ENCODE measurements around the gene CAPN14.

CAPN14 gene, protein sequence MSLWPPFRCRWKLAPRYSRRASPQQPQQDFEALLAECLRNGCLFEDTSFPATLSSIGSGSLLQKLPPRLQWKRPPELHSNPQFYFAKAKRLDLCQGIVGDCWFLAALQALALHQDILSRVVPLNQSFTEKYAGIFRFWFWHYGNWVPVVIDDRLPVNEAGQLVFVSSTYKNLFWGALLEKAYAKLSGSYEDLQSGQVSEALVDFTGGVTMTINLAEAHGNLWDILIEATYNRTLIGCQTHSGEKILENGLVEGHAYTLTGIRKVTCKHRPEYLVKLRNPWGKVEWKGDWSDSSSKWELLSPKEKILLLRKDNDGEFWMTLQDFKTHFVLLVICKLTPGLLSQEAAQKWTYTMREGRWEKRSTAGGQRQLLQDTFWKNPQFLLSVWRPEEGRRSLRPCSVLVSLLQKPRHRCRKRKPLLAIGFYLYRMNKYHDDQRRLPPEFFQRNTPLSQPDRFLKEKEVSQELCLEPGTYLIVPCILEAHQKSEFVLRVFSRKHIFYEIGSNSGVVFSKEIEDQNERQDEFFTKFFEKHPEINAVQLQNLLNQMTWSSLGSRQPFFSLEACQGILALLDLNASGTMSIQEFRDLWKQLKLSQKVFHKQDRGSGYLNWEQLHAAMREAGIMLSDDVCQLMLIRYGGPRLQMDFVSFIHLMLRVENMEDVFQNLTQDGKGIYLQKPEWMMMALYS

GRCh38 chr2:31217465-31218200 lies at the start of gene CAPN14:
CAPN14 (minus strand) TSS chr2:31217515; CDS start chr2:31205447, 12,068 bp downstream.
- no peak for DNase-seq

DNA sequence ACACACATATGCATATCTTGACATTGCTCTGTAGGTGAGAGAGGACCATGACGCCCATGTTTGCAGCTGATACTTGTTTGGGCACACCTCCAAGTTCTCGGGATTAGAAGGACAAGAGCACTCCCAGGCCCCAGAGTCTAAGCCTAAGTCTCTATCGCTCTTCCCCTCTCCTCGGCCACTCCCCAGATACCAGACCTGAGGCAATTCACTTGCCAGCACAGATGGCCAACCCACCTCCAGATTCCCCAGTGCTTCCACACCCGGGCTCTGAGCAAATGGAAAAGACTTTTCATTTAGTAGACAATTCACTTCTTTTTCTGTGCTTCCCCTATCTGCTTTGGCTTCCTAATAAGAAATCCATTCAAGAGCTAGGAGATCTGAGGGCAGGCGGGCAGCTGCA lies 49.5 kb upstream of the CAPN14 start:
- no peak for DNase-seq

- DNase-seq = no peak
Measured at GRCh38 chr2:31265234-31265633, 47.9 kb upstream of the CAPN14 start.

- DNase-seq = no peak
Measured at GRCh38 chr2:31263636-31264190, 46.4 kb upstream of the CAPN14 start.

DNA sequence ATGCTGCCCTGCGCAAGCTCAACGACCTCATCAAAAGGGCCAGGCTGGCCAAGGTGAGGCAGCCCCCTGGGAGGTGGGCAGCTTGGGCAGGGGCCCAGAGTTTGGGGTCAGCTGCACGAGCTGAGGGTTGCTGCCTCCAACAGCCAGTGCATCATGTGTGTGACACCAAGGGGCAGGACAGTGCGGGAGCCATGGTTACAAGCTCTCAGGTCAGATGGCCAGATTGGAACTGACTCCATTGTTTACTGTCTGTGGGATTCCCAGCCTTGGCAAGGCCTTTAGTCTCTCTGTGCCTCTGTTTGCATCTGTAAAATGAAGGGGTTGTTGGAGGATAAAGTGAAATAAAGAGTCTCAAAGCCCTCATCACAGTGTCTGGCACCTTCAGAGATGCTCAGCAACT lies 43.6 kb upstream of the CAPN14 start:
- no peak for DNase-seq

GRCh38 chr2:31259075-31259474 lies 41.8 kb upstream of the CAPN14 start:
- no peak for DNase-seq

GRCh38 chr2:31258351-31258750 lies 41.0 kb upstream of the CAPN14 start:
- DNase-seq = no peak

- DNase-seq = no peak
Measured at GRCh38 chr2:31256611-31257382, 39.5 kb upstream of the CAPN14 start.

- DNase-seq = no peak
Measured at GRCh38 chr2:31255911-31256571, 38.7 kb upstream of the CAPN14 start.

- DNase-seq = no peak
Measured at GRCh38 chr2:31254237-31255203, 37.2 kb upstream of the CAPN14 start.

- no peak for DNase-seq
Measured at GRCh38 chr2:31253356-31254131, 36.2 kb upstream of the CAPN14 start.

- DNase-seq = no peak
Measured at GRCh38 chr2:31251851-31252250, 34.5 kb upstream of the CAPN14 start.

GRCh38 chr2:31251018-31251417 lies 33.7 kb upstream of the CAPN14 start:
- DNase-seq = no peak

- DNase-seq = no peak
Measured at GRCh38 chr2:31249009-31249690, 31.8 kb upstream of the CAPN14 start.

DNA sequence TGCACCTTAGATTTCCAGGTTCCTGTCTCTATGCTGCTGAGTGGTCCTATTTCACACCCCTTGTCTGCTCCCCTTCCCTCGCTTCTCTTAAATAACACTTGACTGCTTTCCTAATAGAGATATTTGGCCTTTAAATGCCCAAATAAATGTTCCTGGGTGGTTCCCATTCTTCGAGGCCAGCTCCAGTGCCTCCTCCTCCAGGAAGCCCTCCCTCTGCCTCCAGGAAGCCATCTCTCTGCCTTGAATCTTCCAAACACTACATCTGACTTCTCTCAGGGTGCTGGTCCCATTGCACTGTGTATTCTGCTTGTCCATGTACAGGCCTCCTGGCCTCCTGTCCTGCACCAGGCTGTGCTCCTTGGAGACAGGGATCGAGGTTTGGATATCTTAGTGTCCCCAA lies 30.8 kb upstream of the CAPN14 start:
- DNase-seq = no peak

- no peak for DNase-seq
Measured at GRCh38 chr2:31247711-31248110, 30.4 kb upstream of the CAPN14 start.

DNA sequence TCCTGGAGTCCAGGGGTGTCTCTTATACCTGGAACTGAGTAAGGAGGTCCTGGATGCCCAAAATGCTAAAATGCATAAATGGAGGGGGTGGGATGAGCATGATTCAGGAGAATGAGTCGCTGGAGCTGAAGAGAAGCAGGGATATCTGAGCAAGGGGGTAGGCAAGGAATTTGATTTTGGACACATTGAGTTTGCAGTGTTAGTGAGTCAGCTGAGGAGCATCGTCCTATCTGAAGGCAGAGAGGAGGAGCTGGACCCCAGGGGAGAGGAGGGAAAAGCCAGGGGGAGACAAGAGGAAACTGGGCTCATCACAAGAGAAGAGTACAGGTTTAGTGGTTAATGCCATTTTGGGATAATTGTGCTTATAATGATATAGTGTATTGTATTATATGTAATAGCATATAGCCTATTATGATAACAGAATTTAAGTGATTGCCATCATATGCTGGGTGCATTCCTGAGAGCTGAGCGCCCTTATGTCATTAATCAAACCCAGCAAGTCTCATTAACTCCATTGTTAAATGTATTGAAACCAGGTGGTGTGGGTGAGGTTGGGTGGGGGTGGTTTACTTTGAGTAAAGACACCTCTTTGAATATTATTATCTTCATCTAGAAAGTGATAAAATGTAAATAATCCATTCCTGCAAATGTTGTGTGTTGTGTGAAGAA lies 29.0 kb upstream of the CAPN14 start:
- no peak for DNase-seq

DNA sequence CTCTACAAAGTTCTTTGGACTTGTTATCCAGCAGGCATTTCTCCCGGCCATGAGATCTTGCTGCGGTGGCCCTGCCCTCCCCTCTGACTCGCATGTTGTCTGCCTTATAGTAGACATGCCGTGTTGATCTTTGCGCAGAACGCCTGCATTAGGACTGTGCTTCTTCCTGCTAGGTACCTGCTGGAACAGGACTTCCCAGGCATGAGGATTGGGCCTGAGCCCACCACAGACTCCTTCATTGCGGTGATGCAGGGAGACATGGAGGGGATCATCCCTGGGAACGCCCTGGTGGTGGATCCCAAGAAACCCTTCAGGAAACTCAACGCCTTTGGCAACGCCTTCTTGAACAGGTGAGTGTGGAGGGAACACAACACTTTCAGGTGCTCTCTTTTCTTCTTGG lies 26.8 kb upstream of the CAPN14 start:
- no peak for DNase-seq

DNA sequence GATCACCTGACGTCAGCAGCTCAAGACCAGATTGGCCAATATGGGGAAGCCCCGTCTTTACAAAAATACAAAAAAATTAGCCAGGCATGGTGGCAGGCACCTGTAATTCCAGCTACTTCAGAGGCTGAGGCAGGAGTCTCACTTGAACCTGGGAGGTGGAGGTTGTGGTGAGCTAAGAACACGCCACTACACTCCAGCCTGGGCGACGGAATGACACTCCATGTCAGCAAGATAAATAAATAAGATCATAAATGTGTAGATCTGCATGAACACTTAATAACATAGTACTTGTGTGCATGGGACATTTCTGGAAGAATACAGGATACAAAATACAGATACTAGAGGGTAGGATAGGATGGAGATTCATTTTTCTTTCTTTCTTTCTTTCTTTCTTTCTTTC lies 25.7 kb upstream of the CAPN14 start:
- no peak for DNase-seq

All from stimulated activated CD4-positive, alpha-beta T cell treated with anti-CD3 and anti-CD28 coated beads, Interleukin-15, amount 100 ng/mL, for 24 hours (primary cell).